CD4-positive, alpha-beta T cell treated with Interleukin-1 beta for 1 hour (primary cell): ENCODE data around the gene MAPK10.

Source experiments
- DNase-seq, 2 donors: peaks; one replicate each; pipeline ENCODE4 v3.0.0-alpha.2; 2020 to 2022

The MAPK10 gene

DNA sequence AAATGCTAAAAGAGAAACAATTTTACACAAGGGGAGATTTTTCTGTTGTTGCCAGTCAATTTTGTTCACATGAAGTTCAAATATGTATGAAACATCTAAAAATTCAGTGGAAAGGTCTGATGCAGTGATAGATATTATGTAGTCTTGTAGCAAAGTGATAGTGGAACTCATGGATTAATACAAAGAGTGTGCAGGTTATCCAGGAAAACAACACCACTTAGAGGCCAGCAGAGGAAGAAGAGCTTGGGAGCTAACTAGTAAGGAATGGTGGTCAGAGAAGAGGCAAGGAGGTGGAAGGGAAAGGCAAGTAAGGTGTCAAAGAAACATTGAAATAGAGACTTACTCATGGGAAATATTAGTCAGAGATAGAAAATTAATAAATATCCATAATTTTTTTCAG is 395.6 kb downstream of the MAPK10 start:
- DNase-seq = no peak

GRCh38 chr4:85963231-85963630 is 396.6 kb downstream of the MAPK10 start:
- DNase-seq = no peak

GRCh38 chr4:85961887-85962286 is 398.0 kb downstream of the MAPK10 start:
- DNase-seq = no peak

GRCh38 chr4:85956293-85956945 is 403.4 kb downstream of the MAPK10 start:
- DNase-seq = no peak

DNA sequence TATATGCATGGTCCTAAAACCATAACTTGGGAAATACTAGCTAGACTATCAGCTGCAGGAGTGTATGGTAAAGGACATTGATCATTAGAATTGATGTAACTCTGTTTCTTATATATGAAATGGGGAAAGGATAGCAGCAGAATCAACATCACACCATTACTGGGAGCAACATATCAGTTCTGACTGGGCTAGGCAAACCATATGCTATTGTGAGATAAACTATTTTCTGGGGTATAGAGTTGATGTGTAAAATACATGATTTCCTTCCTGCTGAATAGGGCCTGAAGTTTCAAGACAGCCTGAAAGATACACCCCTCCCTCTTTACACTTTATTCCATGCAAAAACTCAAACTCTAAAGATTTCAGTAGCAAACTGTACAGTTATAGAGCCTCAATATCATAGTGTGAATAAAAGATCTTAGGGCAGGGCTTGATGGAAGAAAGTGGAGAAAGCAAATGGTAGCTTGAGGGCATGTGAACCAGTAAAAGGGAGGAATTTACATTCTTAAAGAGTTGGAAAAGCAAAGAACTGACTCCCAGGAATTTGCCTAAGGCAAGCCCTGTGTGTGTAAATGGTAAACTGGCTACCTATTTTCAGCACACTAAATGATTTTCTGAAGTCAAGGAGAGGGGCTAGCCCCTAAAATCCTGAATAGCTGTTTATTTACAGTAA is 404.1 kb downstream of the MAPK10 start:
- DNase-seq = no peak

DNA sequence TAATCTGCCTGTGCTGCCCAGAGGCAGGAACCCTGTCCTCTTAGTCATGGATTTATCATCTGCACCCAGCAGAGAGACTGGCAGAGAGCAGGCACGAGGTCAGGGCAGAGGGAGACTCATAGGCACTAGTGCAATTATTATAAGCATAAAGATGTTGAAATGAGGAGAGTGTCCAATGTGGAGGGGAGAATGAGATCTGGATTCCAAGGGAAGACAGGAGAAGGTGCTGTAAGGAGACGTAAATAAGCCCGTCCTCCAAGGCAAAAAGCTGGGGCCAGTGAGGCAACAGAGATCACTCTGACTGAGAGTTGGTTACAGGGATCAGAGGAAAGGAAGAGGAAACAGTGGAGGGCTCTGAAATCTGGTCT is 406.2 kb downstream of the MAPK10 start:
- DNase-seq = no peak

DNA sequence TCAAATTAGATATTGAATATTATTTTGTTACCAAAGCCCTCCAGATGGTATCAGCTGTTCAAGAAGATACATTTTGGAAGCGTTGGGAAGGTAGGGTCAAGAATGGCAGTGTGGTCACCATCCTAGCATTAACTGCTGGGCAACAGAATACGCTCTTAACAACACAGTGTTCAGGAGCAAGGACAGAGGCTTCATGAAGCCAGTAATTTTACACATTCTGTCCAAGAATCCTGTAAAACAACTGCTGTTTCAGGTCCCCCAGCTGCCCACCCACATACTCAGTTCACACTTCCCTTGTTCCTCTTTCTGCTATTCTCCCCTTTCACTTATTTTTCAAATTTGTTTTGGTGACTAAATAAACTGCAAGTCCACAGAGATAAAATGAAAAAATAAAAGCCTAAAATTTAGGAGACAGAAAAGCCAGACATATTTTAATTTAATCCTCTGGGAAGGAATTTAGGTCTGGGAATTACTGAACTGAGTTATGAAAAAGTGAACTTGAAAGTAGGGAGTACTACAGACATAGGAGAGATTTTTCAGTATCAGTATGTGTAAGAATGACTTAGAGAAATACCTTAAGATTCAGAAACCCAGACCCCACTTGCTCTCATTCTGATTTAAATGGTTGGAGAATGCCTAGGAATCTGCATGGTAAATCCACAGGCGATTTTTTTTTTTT is 406.7 kb downstream of the MAPK10 start:
- DNase-seq = no peak

DNA sequence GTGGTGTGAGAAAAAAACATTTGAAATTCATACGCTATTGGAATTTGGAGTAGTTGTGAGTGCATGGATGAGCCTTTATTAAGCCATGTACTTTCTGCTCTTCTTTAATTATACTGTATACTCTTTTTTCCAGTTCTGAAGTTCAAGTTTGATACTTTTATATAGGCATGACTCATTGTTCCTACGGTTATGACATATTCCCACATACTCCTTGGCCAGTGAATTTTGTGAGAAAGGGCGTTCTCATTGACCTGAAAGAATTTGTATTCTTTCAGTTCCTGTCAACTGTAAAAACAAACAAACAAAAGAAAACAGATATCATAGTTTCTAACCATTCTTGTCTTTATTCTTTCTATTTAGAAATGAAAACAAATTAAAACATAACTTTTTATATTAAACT is 407.3 kb downstream of the MAPK10 start:
- no peak for DNase-seq

GRCh38 chr4:85951099-85951498 is 408.8 kb downstream of the MAPK10 start:
- DNase-seq = no peak

GRCh38 chr4:85946821-85947220 is 413.0 kb downstream of the MAPK10 start:
- DNase-seq = no peak

DNA sequence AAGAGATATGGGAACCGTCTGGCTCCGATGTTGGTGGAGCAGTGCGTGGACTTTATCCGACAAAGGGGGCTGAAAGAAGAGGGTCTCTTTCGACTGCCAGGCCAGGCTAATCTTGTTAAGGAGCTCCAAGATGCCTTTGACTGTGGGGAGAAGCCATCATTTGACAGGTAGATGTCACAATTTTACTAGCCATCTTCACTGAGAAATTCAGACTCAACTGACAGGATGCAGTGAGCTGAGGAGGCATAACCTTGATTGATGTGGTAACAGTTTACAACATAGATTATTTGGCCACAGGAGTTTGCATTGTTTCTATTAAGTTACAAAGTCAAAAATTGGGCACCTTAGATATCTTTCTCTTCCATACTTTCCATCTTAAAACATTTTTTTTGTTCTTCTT is 417.7 kb downstream of the MAPK10 start:
- no peak for DNase-seq

GRCh38 chr4:85940151-85940550 is 419.7 kb downstream of the MAPK10 start:
- DNase-seq = no peak
